ENCODE measurements around the gene ADGRL3. TPM values are rescaled to one million over a fixed set of nuclear protein-coding genes. Genes with fewer than 3 reads are reported as not detected.
"Not testable (repeated sequence)": the region's sequence is repeated elsewhere in the genome, so short reads cannot be mapped to it uniquely, and the experiment has no call there.

Gene ADGRL3
- total and polyA plus RNA-seq, 3 experiments from 2014 or later: not detected

DNA sequence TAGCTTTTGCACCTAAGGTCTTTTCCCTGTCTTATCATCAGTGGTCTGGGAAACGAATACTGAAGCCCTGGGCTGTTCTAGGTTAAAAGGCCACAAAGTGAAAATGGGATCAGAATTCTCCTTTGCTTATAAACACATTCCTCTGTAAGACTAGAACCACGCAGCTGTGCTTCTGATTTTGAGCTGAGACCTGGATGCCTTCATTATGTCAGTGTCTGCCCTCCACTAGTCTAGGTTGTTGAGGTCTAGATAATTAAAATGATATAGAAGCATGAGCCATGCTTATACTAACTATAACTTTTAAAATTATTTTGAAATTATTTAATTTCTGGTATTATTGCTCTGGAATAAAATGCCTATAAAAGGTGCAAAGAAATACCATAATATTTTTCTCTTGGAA, 403.9 kb downstream of the ADGRL3 start:
- no peaks in the 10 kb centered on the region for H3K4me1 ChIP-seq (ENCODE audit: insufficient read depth, low read length)
- no peaks in the 10 kb centered on the region for H3K36me3 ChIP-seq (ENCODE audit: insufficient read depth, low read length)
- no peaks in the 10 kb centered on the region for H3K36me3 Mint-ChIP-seq
- DNase-seq: no peak
- no peak overlapping the region for H3K27ac ChIP-seq (ENCODE audit: low read depth, low read length)
- H3K4me3 Mint-ChIP-seq: no peak overlapping the region
- H3K4me3 ChIP-seq (ENCODE audit: low read length): no peak overlapping the region
- H3K9me3 Mint-ChIP-seq: peaks cover 4 to 35% (median 11%) of the 10 kb centered on the region in 5 donors
- H3K27me3 ChIP-seq (ENCODE audit: insufficient read depth, low read length, poor library complexity, severe bottlenecking): no peaks in the 10 kb centered on the region
- ChIA-PET CTCF (no interaction called here), POLR2A (no interaction called here)
- no peaks in the 10 kb centered on the region for H3K27me3 Mint-ChIP-seq
- H3K9me3 ChIP-seq (ENCODE audit: low read length): no peaks in the 10 kb centered on the region
- H3K27ac Mint-ChIP-seq: no peak overlapping the region
- H3K4me1 Mint-ChIP-seq: no peaks in the 10 kb centered on the region

DNA sequence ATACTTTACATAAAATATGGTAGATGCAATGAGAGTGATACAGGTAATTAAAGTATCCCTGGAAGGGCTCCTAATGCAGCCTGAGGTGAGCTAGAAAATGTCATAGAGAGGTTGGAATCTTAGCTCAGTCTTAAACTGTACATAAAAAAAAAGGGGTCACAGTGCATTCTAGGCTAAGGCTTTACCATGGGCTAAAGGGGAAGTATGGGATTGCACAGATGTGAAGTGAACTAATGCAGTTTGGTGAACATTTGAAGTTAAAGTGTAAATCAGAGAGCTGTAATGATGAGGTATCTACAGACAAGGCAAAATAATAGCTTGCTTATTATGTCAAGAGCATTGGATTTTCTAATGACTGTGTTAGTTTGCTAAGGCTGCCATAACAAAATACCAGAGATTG, 405.9 kb downstream of the ADGRL3 start:
- Histone ChIP-seq H3K4me1 (ENCODE audit: insufficient read depth, low read length) (no peaks in the 10 kb centered on the region), H3K36me3 (ENCODE audit: insufficient read depth, low read length) (no peaks in the 10 kb centered on the region), H3K27me3 (ENCODE audit: insufficient read depth, low read length, poor library complexity, severe bottlenecking) (no peaks in the 10 kb centered on the region), H3K4me3 (ENCODE audit: low read length) (no peak overlapping the region), H3K9me3 (ENCODE audit: low read length) (no peaks in the 10 kb centered on the region), H3K27ac (ENCODE audit: low read depth, low read length) (no peak overlapping the region)
- Mint-ChIP-seq H3K9me3 (peaks cover 4 to 31% (median 16%) of the 10 kb centered on the region in 5 donors), H3K4me1 (no peaks in the 10 kb centered on the region), H3K27me3 (no peaks in the 10 kb centered on the region), H3K27ac (no peak overlapping the region), H3K36me3 (no peaks in the 10 kb centered on the region), H3K4me3 (no peak overlapping the region)
- ChIA-PET POLR2A (no interaction called here), CTCF (no interaction called here)
- no peak for DNase-seq

DNA sequence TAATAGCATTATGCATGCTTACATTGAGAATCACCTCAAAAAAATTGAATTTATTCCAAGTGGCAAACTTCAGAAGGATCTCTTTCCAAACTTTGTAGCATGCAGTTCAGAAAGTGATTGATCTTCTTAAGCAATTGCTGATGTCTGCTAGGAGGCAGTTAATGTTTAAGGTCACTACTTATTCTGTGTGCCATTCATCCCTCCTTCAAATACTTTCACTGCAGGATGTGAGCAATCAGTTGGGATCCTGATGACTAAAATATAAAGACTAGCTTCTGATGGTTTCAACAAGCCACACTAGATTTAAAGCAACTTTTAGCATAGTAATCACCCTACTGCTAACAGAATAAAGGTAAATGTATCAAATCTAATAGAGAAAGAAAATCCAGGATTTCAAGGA, 414.1 kb downstream of the ADGRL3 start:
- Histone ChIP-seq H3K4me1 (ENCODE audit: insufficient read depth, low read length) (no peaks in the 10 kb centered on the region), H3K4me3 (ENCODE audit: low read length) (no peak overlapping the region), H3K36me3 (ENCODE audit: insufficient read depth, low read length) (no peaks in the 10 kb centered on the region), H3K27me3 (ENCODE audit: insufficient read depth, low read length, poor library complexity, severe bottlenecking) (no peaks in the 10 kb centered on the region), H3K27ac (ENCODE audit: low read depth, low read length) (no peak overlapping the region), H3K9me3 (ENCODE audit: low read length) (no peaks in the 10 kb centered on the region)
- Mint-ChIP-seq H3K27ac (no peak overlapping the region), H3K4me3 (no peak overlapping the region), H3K9me3 (peaks cover 4 to 15% (median 6%) of the 10 kb centered on the region in 5 donors), H3K4me1 (no peaks in the 10 kb centered on the region), H3K36me3 (no peaks in the 10 kb centered on the region), H3K27me3 (no peaks in the 10 kb centered on the region)
- CTCF ChIA-PET: no interaction called here
- no peak for DNase-seq
- POLR2A ChIA-PET: no interaction called here

DNA sequence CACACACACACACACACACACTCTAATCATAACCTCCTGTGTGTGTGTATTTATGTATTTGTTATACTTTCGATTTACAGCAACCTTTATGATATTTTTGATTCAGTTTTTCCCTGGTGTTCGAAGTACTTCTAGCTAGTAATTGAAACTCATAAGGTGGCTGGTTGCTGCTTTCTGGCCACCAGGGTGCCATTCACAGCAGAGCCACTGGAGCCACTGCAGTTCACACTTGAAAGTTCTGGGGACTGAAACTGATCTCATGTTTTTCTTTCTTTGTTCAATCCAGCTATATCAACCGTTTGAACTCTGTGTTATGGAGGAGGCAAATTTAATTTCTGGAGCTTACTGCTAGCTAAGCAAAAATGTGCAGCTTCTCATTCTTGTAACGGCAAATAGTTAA, 419.4 kb downstream of the ADGRL3 start:
- Histone ChIP-seq H3K9me3 (ENCODE audit: low read length) (no peaks in the 10 kb centered on the region), H3K36me3 (ENCODE audit: insufficient read depth, low read length) (no peaks in the 10 kb centered on the region), H3K27ac (ENCODE audit: low read depth, low read length) (no peak overlapping the region), H3K4me3 (ENCODE audit: low read length) (no peak overlapping the region), H3K4me1 (ENCODE audit: insufficient read depth, low read length) (no peaks in the 10 kb centered on the region), H3K27me3 (ENCODE audit: insufficient read depth, low read length, poor library complexity, severe bottlenecking) (no peaks in the 10 kb centered on the region)
- ChIA-PET POLR2A (no interaction called here), CTCF (no interaction called here)
- no peaks in the 10 kb centered on the region for H3K4me1 Mint-ChIP-seq
- DNase-seq: no peak
- no peak overlapping the region for H3K4me3 Mint-ChIP-seq
- peaks cover 5 to 33% (median 12%) of the 10 kb centered on the region in 5 donors for H3K9me3 Mint-ChIP-seq
- peaks cover 0 to 2% of the 10 kb centered on the region in 2 donors for H3K27me3 Mint-ChIP-seq
- no peak overlapping the region for H3K27ac Mint-ChIP-seq
- H3K36me3 Mint-ChIP-seq: no peaks in the 10 kb centered on the region

DNA sequence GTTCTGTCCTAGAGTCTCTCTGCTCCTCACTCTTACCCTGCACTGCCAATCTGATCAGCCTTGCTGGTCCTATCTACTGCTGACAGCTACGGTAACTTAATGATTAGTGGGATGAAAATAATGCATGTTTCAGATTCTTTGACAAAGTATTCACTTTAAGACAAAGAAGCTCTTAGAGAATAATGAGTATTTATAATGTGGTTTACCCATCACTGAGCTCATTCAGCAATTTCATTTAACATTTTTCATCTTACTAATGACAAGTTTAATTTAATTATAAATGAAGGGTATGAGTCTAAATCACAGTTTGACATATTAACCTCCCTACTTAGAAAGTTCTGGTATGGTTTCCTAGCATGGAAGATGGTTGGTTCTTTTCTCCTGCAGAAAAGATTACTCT, 428.2 kb downstream of the ADGRL3 start:
- POLR2A ChIA-PET: no interaction called here
- Mint-ChIP-seq H3K4me1 (no peaks in the 10 kb centered on the region), H3K27ac (no peak overlapping the region), H3K4me3 (no peak overlapping the region), H3K27me3 (no peaks in the 10 kb centered on the region), H3K9me3 (peaks cover 11 to 41% (median 17%) of the 10 kb centered on the region in 5 donors), H3K36me3 (no peaks in the 10 kb centered on the region)
- Histone ChIP-seq H3K27ac (ENCODE audit: low read depth, low read length) (no peak overlapping the region), H3K4me1 (ENCODE audit: insufficient read depth, low read length) (no peaks in the 10 kb centered on the region), H3K27me3 (ENCODE audit: insufficient read depth, low read length, poor library complexity, severe bottlenecking) (no peaks in the 10 kb centered on the region), H3K36me3 (ENCODE audit: insufficient read depth, low read length) (no peaks in the 10 kb centered on the region), H3K9me3 (ENCODE audit: low read length) (peaks cover 4% of the 10 kb centered on the region), H3K4me3 (ENCODE audit: low read length) (no peak overlapping the region)
- no peak for DNase-seq
- CTCF ChIA-PET: no interaction called here

DNA sequence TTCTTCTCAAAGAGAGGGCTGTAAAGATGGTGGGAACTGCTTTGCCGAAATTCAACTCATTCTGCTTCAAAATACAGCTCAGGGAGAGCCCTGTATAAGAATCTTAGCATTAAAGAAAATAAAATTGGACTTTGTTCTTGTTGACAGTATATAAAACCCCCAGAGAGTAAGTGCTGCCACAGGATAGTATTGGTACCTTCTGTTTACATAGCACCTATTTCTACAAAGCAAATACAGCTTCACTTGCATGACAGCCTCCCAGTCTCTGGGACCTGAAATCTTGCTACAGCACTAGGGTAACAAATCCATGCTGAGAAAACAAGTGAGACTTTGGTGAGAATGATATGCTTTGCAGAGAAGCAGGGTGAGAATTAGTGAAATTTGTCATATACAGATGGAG, 428.6 kb downstream of the ADGRL3 start:
- Mint-ChIP-seq H3K27ac (no peak overlapping the region), H3K9me3 (peaks cover 11 to 37% (median 14%) of the 10 kb centered on the region in 5 donors), H3K4me1 (no peaks in the 10 kb centered on the region), H3K4me3 (no peak overlapping the region), H3K27me3 (no peaks in the 10 kb centered on the region), H3K36me3 (no peaks in the 10 kb centered on the region)
- Histone ChIP-seq H3K4me1 (ENCODE audit: insufficient read depth, low read length) (no peaks in the 10 kb centered on the region), H3K9me3 (ENCODE audit: low read length) (peaks cover 4% of the 10 kb centered on the region), H3K27me3 (ENCODE audit: insufficient read depth, low read length, poor library complexity, severe bottlenecking) (no peaks in the 10 kb centered on the region), H3K36me3 (ENCODE audit: insufficient read depth, low read length) (no peaks in the 10 kb centered on the region), H3K27ac (ENCODE audit: low read depth, low read length) (no peak overlapping the region), H3K4me3 (ENCODE audit: low read length) (no peak overlapping the region)
- ChIA-PET POLR2A (no interaction called here), CTCF (no interaction called here)
- DNase-seq: no peak

DNA sequence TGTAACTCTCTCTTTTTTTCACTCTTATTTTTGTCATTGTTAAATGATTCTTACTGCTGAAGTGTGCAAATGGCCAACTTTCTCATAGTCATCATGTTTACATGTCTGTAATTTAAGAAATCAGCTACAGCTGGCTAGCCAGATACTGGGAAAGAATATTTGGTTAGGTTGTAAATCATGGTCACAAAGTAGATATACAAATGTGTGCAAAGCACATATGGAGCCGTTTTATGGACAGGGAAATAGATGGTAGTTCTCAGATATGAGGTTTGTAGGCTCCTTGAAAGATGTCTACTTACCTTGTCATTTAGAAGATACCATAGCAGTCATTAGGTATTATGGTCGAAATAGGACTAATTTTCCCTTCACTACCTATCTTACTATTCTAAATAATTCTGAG, 430.4 kb downstream of the ADGRL3 start:
- no peak for DNase-seq
- no peaks in the 10 kb centered on the region for H3K4me1 ChIP-seq (ENCODE audit: insufficient read depth, low read length)
- no peaks in the 10 kb centered on the region for H3K27me3 ChIP-seq (ENCODE audit: insufficient read depth, low read length, poor library complexity, severe bottlenecking)
- Mint-ChIP-seq H3K9me3 (peaks cover 11 to 39% (median 20%) of the 10 kb centered on the region in 5 donors), H3K27ac (no peak overlapping the region), H3K4me3 (no peak overlapping the region), H3K36me3 (no peaks in the 10 kb centered on the region), H3K27me3 (no peaks in the 10 kb centered on the region), H3K4me1 (no peaks in the 10 kb centered on the region)
- peaks cover 4% of the 10 kb centered on the region for H3K9me3 ChIP-seq (ENCODE audit: low read length)
- H3K36me3 ChIP-seq (ENCODE audit: insufficient read depth, low read length): no peaks in the 10 kb centered on the region
- CTCF ChIA-PET: no interaction called here
- H3K4me3 ChIP-seq (ENCODE audit: low read length): no peak overlapping the region
- no peak overlapping the region for H3K27ac ChIP-seq (ENCODE audit: low read depth, low read length)
- POLR2A ChIA-PET: no interaction called here

DNA sequence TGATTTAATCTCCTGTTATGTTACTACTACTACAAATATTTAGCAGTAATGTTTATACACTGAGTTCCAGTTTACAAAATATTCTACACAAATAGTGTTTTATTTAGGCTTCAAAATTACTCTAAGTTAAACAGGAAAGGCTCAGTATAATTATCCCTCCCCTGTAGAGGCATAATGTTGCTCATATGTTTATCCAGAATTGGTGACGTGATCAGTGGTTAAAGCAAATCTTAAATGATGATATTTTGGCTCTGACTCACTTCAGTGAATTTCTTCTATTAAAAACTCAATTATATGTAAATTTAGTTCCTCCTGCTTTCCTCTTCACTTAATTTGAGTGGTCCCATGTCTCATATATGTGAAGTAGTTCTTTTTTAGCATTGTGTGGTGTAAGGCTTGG, 438.5 kb downstream of the ADGRL3 start:
- Histone ChIP-seq H3K4me1 (ENCODE audit: insufficient read depth, low read length) (no peaks in the 10 kb centered on the region), H3K9me3 (ENCODE audit: low read length) (no peaks in the 10 kb centered on the region), H3K27ac (ENCODE audit: low read depth, low read length) (no peak overlapping the region), H3K36me3 (ENCODE audit: insufficient read depth, low read length) (no peaks in the 10 kb centered on the region), H3K27me3 (ENCODE audit: insufficient read depth, low read length, poor library complexity, severe bottlenecking) (no peaks in the 10 kb centered on the region), H3K4me3 (ENCODE audit: low read length) (no peak overlapping the region)
- DNase-seq: no peak
- POLR2A ChIA-PET: no interaction called here
- no peaks in the 10 kb centered on the region for H3K36me3 Mint-ChIP-seq
- no peaks in the 10 kb centered on the region for H3K27me3 Mint-ChIP-seq
- H3K4me1 Mint-ChIP-seq: no peaks in the 10 kb centered on the region
- H3K4me3 Mint-ChIP-seq: no peak overlapping the region
- CTCF ChIA-PET: no interaction called here
- H3K9me3 Mint-ChIP-seq: peaks cover 5 to 30% (median 11%) of the 10 kb centered on the region in 5 donors
- H3K27ac Mint-ChIP-seq: no peak overlapping the region

DNA sequence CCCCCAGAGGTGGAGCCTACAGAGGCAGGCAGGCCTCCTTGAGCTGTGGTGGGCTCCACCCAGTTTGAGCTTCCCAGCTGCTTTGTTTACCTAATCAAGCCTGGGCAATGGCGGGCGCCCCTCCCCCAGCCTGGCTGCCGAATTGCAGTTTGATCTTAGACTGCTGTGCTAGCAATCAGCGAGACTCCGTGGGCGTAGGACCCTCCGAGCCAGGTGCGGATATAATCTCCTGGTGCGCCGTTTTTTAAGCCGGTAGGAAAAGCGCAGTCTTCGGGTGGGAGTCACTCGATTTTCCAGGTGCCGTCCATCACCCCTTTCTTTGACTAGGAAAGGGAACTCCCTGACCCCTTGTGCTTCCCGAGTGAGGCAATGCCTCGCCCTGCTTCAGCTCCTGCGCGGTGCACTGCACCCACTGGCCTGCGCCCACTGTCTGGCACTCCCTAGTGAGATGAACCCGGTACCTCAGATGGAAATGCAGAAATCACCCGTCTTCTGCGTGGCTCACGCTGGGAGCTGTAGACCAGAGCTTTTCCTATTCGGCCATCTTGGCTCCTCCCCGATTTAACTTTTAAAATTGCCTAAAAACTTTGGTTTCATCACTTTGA, 446.7 kb downstream of the ADGRL3 start:
- H3K4me1 ChIP-seq (ENCODE audit: insufficient read depth, low read length); H3K4me3 ChIP-seq (ENCODE audit: low read length); H3K4me3 Mint-ChIP-seq; H3K27ac Mint-ChIP-seq; POLR2A ChIA-PET; DNase-seq; CTCF ChIA-PET; H3K36me3 ChIP-seq (ENCODE audit: insufficient read depth, low read length); H3K27ac ChIP-seq (ENCODE audit: low read depth, low read length); H3K27me3 ChIP-seq (ENCODE audit: insufficient read depth, low read length, poor library complexity, severe bottlenecking); H3K4me1 Mint-ChIP-seq; H3K36me3 Mint-ChIP-seq; H3K9me3 ChIP-seq (ENCODE audit: low read length); H3K27me3 Mint-ChIP-seq: not testable (repeated sequence)
- H3K9me3 Mint-ChIP-seq: peaks cover 0 to 13% (median 8%) of the 10 kb centered on the region in 5 donors
